ENCODE results near the gene CCDC91.

GRCh38 chr12:28144532-28144931, 45.7 kb upstream of the CCDC91 start:
- no peak for TF ChIP-seq CTCF (conservative IDR thresholded peaks at IDR 0.05; ENCODE audit: low read depth, low read length)
- no peak for TF ChIP-seq EZH2 (IDR thresholded peaks at IDR 0.05; ENCODE audit: borderline replicate concordance, low read depth, low read length, poor library complexity, severe bottlenecking)

All from A673 (cell line).